ENCODE measurements around the gene RND2. TPM values are rescaled to one million over a fixed set of nuclear protein-coding genes. Genes with fewer than 3 reads are reported as not detected.

Gene RND2
- polyA plus RNA-seq, 1 donor (not counting 4 experiments of a cell fraction or from before 2014, with no cell fraction given): 0.12 TPM

DNA sequence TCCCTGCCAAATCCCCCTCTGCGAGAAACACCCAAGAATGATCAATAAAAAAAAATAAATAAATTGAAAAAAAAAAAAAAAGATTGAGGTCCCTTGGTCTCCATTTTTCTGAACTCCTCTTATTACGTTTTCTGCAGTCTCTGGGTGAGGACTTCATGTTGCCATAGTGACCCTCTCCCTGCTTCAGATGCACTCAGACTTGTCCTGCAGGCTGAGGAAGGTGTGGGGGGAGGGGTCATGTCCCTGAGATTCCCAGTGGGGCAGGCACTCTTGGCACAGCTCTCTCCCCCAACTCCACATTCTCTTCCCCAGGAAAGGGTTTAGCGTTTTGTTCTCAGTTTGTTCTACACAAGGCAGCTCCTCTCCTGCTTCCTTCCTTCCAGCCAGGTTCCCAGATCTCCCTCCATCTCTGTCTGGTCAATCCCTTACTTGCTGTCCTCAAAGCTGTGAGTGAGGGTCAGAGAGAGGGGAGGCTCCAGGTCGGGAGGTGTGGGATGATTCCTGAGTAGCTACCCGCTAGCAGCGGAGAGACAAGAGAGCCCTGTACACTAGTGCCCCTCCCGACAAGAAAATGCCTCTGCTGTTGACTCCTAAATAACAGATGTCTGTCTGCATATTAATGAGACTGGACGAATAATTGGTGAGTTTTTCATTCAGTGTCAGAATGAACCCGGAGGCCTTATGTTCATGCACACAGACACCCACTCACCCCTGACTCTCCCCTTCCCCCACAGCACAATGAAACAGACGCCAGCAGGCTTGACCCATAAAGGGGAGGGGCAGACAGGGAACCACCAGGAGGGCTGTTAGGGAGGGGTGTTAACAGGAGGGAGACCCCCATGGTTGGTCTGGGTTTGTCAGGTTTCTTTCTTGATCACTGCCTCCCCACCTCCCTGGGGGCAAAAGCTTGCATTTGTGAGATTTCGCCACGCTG is 9.2 kb downstream of the RND2 start:
- DNase-seq (ENCODE audit: low read depth, low spot score) (no peak), FAIRE-seq (no peak)
- Histone ChIP-seq H3K27me3 (ENCODE audit: control insufficient read depth, extremely low read depth, insufficient read depth, low read length) (no peaks in the 10 kb centered on the region), H4K20me1 (ENCODE audit: control insufficient read depth, extremely low read depth, insufficient read depth, low read length) (no peaks in the 10 kb centered on the region), H3K27ac (ENCODE audit: control insufficient read depth, insufficient read depth, low read length) (no peak overlapping the region), H3K4me2 (ENCODE audit: control insufficient read depth, extremely low read depth, insufficient read depth, low read depth, low read length) (no peak overlapping the region), H3K4me3 (ENCODE audit: control insufficient read depth in 2 of 3, extremely low read depth in 1 of 3, insufficient read depth in 2 of 3, low read depth in 1 of 3, low read length in 3 of 3) (no peak overlapping the region), H3K36me3 (ENCODE audit: control insufficient read depth in 2 of 2, extremely low read depth in 1 of 2, insufficient read depth in 2 of 2, low read length in 2 of 2) (no peaks in the 10 kb centered on the region), H3K4me1 (ENCODE audit: control insufficient read depth, extremely low read depth, insufficient read depth, low read length) (no peaks in the 10 kb centered on the region), H2AFZ (ENCODE audit: control insufficient read depth, low read length) (no peak overlapping the region), H3K79me2 (ENCODE audit: control insufficient read depth, insufficient read depth, low read length) (no peaks in the 10 kb centered on the region), H3K9me3 (ENCODE audit: control insufficient read depth, low read depth, low read length) (no peaks in the 10 kb centered on the region), H3K9me1 (ENCODE audit: control insufficient read depth, extremely low read depth, insufficient read depth, low read length) (no peaks in the 10 kb centered on the region), H3K9ac (ENCODE audit: control insufficient read depth, extremely low read depth, insufficient read depth, low read length) (no peak overlapping the region)
- dilution Hi-C loops (cut with MboI; ENCODE audit: extremely low pct_ligation_motif_present, low sequenced_read_pairs): no loop called here
- TF ChIP-seq EZH2 (IDR thresholded peaks at IDR 0.05; ENCODE audit: low read length) (no peak), CTCF (optimal IDR thresholded peaks at IDR 0.05 in 1 of 3, IDR thresholded peaks at IDR 0.05 in 1 of 3, conservative IDR thresholded peaks at IDR 0.05 in 1 of 3; ENCODE audit: extremely low read depth in 1 of 3, insufficient read depth in 2 of 3, low read length in 3 of 3) (no peak)

- Histone ChIP-seq H3K27ac (ENCODE audit: control insufficient read depth, insufficient read depth, low read length) (no peak overlapping the region), H3K9ac (ENCODE audit: control insufficient read depth, extremely low read depth, insufficient read depth, low read length) (no peak overlapping the region), H3K9me1 (ENCODE audit: control insufficient read depth, extremely low read depth, insufficient read depth, low read length) (no peaks in the 10 kb centered on the region), H3K4me3 (ENCODE audit: control insufficient read depth in 2 of 3, extremely low read depth in 1 of 3, insufficient read depth in 2 of 3, low read depth in 1 of 3, low read length in 3 of 3) (no peak overlapping the region), H3K9me3 (ENCODE audit: control insufficient read depth, low read depth, low read length) (no peaks in the 10 kb centered on the region), H3K79me2 (ENCODE audit: control insufficient read depth, insufficient read depth, low read length) (no peaks in the 10 kb centered on the region), H3K27me3 (ENCODE audit: control insufficient read depth, extremely low read depth, insufficient read depth, low read length) (no peaks in the 10 kb centered on the region), H4K20me1 (ENCODE audit: control insufficient read depth, extremely low read depth, insufficient read depth, low read length) (no peaks in the 10 kb centered on the region), H3K4me1 (ENCODE audit: control insufficient read depth, extremely low read depth, insufficient read depth, low read length) (no peaks in the 10 kb centered on the region), H2AFZ (ENCODE audit: control insufficient read depth, low read length) (no peak overlapping the region), H3K4me2 (ENCODE audit: control insufficient read depth, extremely low read depth, insufficient read depth, low read depth, low read length) (no peak overlapping the region), H3K36me3 (ENCODE audit: control insufficient read depth in 2 of 2, extremely low read depth in 1 of 2, insufficient read depth in 2 of 2, low read length in 2 of 2) (no peaks in the 10 kb centered on the region)
- FAIRE-seq (no peak), DNase-seq (ENCODE audit: low read depth, low spot score) (no peak)
- dilution Hi-C loops (cut with MboI; ENCODE audit: extremely low pct_ligation_motif_present, low sequenced_read_pairs): no loop called here
- TF ChIP-seq CTCF (optimal IDR thresholded peaks at IDR 0.05 in 1 of 3, IDR thresholded peaks at IDR 0.05 in 1 of 3, conservative IDR thresholded peaks at IDR 0.05 in 1 of 3; ENCODE audit: extremely low read depth in 1 of 3, insufficient read depth in 2 of 3, low read length in 3 of 3) (no peak), EZH2 (IDR thresholded peaks at IDR 0.05; ENCODE audit: low read length) (no peak)
These were observed 9.9 kb downstream of the RND2 start for GRCh38 chr17:43034894-43035293.

Measured in keratinocyte (primary cell).